SK-MEL-5 (cell line): Measurements from ENCODE around the gene ZNF425. TPM values are rescaled to one million over a fixed set of nuclear protein-coding genes. Genes with fewer than 3 reads are reported as not detected.
"Not testable (repeated sequence)": the region's sequence is repeated elsewhere in the genome, so short reads cannot be mapped to it uniquely, and the experiment has no call there.

Experiments
- DNase-seq: peaks from one replicate; pipeline ENCODE4 v3.0.0-alpha.2; 2016; ENCODE audit warnings: low read depth, low spot score
- in situ Hi-C: cut with HindIII; loops from 2 replicates; pipeline ENCODE4 v1.10.0; 2016; ENCODE audit warnings: low sequenced_read_pairs, high pct_unique_total_duplicates, low pct_unique_long_range_greater_than_20kb
- total RNA-seq: library from RNA; depleted of rRNA; stranded (reverse); fragments of >200 nt; shearing (Covaris generic); gene quantifications from 2 replicates; pipeline ENCODE4 v1.2.3, GENCODE V29; 2014

The ZNF425 gene
- total RNA-seq, 1 experiment from 2014 or later: 1.7 TPM

GRCh38 chr7:149090397-149091195, 35.5 kb downstream of the ZNF425 start, which contains the start of gene ZNF786:
Gene ZNF786 (minus strand): TSS chr7:149090718. CDS start chr7:149090640, 78 bp downstream.
- peak; percentile 87 for DNase-seq
- in situ Hi-C loops: no loop called here

- DNase-seq: no peak
- in situ Hi-C loops: no loop called here
These were observed 38.7 kb downstream of the ZNF425 start for GRCh38 chr7:149087376-149087775.

DNA sequence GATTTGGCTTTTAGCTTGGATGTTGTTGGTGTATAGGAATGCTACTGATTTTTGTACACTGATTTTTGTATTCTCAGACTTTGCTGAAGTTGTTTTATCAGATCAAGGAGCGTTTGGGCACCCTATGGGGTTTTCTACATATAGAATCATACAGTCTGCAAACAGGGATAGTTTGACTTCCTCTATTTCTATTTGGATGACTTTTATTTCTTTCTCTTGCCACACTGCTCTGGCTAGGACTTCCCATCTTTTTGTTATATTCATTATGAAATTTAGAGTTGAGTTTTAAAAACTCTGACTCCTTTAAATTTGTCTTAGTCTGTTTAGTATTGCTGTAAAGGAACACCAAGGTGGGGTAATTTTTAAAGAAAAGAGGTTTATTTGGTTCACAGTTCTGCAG, 40.3 kb downstream of the ZNF425 start:
- in situ Hi-C loops: no loop called here
- no peak for DNase-seq

DNA sequence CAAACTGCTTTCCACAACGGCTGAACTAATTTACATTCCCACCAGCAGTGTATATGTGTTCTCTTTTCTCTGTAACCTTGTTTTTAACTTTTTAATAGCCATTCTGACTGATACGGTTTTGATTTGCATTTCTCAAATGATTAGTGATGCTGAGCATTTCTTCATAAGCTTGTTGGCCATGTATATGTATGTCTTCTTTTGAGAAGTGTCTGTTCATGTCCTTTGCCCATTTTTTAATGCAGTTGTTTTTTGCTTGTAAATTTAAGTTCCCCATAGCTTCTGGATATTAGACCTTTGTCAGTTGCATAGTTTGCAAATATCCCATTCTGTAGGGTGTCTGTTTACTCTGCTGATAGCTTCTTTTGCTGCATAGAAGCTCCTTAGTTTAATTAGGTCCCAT, 41.7 kb downstream of the ZNF425 start:
- in situ Hi-C loops: no loop called here
- no peak for DNase-seq

- in situ Hi-C loops: no loop called here
- peak; percentile 31 for DNase-seq
These were observed 44.2 kb downstream of the ZNF425 start for GRCh38 chr7:149081914-149082313.

GRCh38 chr7:149077594-149077993, 48.5 kb downstream of the ZNF425 start:
- in situ Hi-C loops: no loop called here

GRCh38 chr7:149075286-149075685, 50.8 kb downstream of the ZNF425 start:
- in situ Hi-C loops: no loop called here
- DNase-seq: no peak

More at GRCh38 chr7:149077594-149077993, 48.5 kb downstream of the ZNF425 start:
- no peak for DNase-seq

DNA sequence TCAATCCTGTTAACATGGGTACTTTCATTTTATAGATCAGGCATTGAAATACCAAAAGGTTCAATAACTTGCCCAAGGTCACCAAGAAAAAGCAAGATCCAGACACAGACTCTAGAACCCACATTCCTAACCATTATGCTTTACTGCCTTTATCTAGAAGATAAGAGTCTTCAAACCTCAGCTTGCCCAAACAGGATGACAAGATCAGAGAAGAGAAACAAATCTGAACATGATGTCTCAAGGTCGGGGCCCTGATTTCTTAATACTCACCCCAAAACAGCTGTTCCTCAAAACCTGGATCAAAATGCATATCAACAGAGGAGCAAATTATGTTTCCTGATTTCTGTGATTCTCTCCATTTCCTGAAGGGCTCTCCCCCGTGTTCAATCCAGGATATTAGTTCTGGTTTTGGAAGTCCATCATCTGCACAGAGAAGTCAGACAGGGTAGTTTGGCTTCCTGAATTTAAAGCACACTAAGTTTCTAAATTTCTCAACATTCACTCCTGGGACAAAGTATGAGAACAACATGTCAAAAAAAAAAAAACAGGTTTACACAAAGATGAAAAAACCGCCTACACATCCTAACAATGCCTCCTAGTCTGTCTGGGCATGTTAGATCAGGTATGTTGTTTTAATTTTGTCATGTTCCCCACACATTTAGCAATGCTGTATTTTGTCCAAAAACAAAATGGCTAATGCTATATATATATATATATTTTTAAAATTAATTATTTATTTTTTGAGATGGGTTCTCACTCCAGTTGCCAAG, 51.8 kb downstream of the ZNF425 start:
- in situ Hi-C loops: no loop called here
- DNase-seq: no peak

- no peak for DNase-seq
- in situ Hi-C loops: no loop called here
These were observed 53.7 kb downstream of the ZNF425 start for GRCh38 chr7:149072438-149072775.

DNA sequence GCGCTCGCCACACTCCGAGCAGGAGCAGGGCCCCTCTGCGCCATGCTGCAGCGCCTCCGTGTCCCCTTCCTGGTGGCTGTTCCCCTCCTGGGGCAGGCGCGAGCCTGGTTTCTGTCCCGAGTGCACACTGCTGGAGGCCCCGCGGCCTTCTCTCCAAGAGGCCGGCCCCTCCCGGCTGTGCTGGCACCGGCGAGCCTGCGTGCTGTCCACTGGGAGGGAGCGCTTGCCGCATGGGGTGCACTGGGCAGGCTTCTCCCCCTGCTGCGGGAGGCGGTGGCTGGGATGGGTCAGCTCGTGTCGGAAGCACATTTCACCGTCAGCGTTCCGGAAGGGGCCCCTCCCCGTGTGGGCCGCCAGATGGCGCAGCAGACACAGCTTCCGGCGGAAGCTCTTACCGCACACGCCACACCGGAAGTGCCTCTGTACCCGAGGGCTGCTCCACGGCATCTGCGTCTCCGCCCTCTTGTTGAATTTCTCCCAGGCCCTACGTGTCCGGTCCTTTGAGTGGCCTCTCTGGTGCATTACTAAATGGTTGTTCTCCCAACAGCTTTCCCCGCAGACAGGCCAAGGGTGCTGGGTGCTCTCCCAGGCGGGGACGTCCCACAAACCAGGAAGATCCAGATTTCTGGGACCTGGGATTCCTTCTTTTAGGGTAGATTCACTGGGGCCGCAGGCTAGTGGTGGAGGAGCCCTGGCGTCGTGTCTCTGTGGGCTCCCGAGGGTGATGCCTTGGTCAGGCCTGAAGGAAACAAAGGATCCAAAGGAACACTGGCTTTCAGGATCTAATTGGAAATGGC, 54.3 kb downstream of the ZNF425 start:
- no peak for DNase-seq
- in situ Hi-C loops: no loop called here

DNA sequence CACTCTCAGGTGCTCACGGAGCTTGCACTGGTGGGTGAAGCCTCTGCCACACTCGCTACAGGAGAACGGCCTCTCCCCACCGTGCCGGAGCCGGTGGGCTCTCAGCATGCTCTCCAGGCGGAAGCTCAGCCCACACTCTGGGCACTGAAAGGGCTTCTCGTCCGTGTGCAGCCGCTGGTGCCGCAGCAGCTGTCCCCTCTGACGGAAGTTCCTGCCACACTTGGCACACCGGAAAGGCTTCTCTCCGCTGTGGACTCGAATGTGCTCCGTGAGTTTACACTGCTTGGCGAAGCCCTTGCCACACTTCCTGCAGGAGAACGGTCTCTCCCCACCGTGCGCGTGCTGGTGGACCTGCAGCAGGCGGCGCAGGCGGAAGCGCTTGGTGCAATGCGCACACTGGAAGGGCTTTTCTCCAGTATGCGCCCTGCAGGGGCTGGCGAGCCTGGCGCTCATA, 54.9 kb downstream of the ZNF425 start:
- in situ Hi-C loops: no loop called here
- DNase-seq: no peak

DNA sequence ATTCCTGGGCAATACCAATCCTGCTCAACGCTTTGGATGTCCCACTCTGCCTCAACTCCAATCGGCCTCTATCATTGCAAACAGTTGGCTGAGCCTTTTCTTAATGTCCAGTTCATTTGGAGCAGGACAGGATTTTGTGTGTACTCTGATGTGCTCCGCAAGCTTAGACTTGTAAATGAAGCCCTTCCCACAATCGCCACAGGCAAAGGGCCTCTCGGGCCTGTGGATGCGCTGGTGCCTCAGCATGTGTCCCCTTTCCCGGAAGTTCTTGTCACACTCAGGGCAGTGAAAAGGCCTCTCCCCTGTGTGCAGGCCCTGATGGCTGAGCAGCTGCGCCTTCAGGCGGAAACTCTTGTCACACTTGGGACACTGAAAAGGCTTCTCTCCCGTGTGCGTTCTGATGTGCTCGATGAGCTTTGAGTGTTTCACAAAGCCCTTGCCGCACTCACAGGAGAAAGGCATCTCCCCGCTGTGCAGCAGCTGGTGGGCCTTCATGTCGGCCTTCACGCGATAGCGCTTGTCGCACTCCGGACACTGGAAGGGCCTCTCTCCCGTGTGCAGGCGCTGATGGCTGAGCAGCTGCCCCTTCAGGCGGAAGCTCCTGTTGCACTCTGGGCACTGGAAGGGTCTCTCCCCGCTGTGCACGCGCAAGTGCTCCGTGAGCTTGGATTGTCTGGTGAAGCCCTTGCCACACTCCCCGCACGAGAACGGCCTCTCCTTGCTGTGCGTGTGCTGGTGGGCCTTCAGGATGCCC, 55.6 kb downstream of the ZNF425 start:
- in situ Hi-C loops: no loop called here
- no peak for DNase-seq

GRCh38 chr7:149067869-149068268, 58.3 kb downstream of the ZNF425 start:
- in situ Hi-C loops: no loop called here

DNA sequence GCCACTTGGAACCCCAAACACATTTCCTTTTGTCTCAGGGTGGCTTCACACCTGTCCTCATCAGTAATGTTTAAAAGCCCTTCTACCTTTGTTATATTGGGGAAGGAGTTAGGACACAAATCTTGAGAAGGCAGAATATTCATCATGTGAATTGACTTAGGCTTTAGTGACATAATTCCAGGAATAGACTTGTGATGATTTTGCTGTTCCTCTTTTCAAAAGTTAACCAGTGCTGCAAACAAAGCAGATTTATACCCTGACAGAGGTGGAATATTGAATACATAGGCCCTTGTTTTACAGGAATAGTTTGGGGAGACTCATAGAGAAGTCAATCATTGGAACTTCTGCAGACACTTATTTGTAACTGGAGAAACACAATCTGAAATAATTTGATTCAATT, 62.6 kb downstream of the ZNF425 start:
- in situ Hi-C loops: no loop called here
- no peak for DNase-seq

More at GRCh38 chr7:149067869-149068268, 58.3 kb downstream of the ZNF425 start:
- peak; percentile 21 for DNase-seq

GRCh38 chr7:149062217-149062899, 63.8 kb downstream of the ZNF425 start:
- in situ Hi-C loops, DNase-seq: not testable (repeated sequence)

GRCh38 chr7:149060156-149060555, 66.0 kb downstream of the ZNF425 start:
- DNase-seq: peak; percentile 24
- in situ Hi-C loops: no loop called here

DNA sequence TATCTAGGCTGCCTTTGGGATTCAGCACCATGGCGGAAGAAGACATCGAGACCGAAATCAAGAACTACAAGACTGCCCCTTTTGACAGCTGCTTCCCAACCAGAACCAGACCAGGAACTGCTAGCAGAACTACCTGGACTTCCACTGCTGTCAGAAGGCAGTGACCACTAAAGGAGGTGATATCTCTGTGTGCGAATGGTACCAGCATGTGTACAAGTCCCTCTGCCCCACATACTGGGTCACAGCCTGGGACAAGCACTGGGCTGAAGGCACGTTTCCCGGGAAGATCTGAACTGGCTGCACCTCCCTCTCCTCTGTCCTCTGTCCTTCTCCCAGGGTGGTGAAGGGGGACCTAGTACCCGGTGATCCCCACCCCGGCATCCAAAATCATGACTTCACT, 72.2 kb downstream of the ZNF425 start:
- in situ Hi-C loops: no loop called here

More for the DNA sequence above, 72.2 kb downstream of the ZNF425 start:
- no peak for DNase-seq
